Upper lobe of left lung (tissue), 6 donors: Measurements from ENCODE around the gene TICAM1. TPM values are rescaled to one million over a fixed set of nuclear protein-coding genes. Genes with fewer than 3 reads are reported as not detected.
A peak's percentile ranks its signal among the peaks of the same experiment; 100 is the strongest.
"Not testable (repeated sequence)": the region's sequence is repeated elsewhere in the genome, so short reads cannot be mapped to it uniquely, and the experiment has no call there.

ENCODE experiments used
- ATAC-seq, 2 donors: fragments of 200-7000 bp; cut with Tn5 transposase; one replicate each; pipeline ENCODE4 v1.9.1; 2022; ENCODE audit warnings: mild to moderate bottlenecking in 2 of 2, moderate library complexity in 2 of 2; ENCODE audit not compliant: low FRiP score in 2 of 2
- DNase-seq, 2 donors: peaks; one replicate each; pipeline ENCODE4 v3.0.0-alpha.2; 2019 to 2020
- H3K27ac ChIP-seq, 4 donors: fragments of 200-600 bp; sonication (generic); one replicate each; pipeline ENCODE4 v1.5.1; 2016 to 2019
- H3K27me3 ChIP-seq, 4 donors: fragments of 200-600 bp; sonication (generic); one replicate each; pipeline ENCODE4 v1.5.1; 2017 to 2019
- H3K36me3 ChIP-seq, 4 donors: fragments of 200-600 bp; sonication (generic); one replicate each; pipeline ENCODE4 v1.5.1; 2016 to 2019
- H3K4me1 ChIP-seq, 4 donors: fragments of 200-600 bp; sonication (generic); one replicate each; pipeline ENCODE4 v1.5.1; 2018 to 2019
- H3K4me3 ChIP-seq, 4 donors: fragments of 200-600 bp; sonication (generic); one replicate each; pipeline ENCODE4 v1.5.1; 2017 to 2019; ENCODE audit warnings: mild to moderate bottlenecking in 2 of 4, moderate library complexity in 1 of 4
- H3K9me3 ChIP-seq, 4 donors: fragments of 200-600 bp; sonication (generic); one replicate each; pipeline ENCODE4 v1.5.1; 2018 to 2019
- EP300 ChIP-seq, 4 donors: sonication (generic); formaldehyde crosslinking; IDR thresholded peaks; one replicate each; pipeline ENCODE4 v1.5.1; 2017; ENCODE audit warnings: antibody characterized with exemption in 4 of 4, control low read depth in 2 of 4
- POLR2A ChIP-seq, 4 donors: fragments of 450-650 bp; IDR thresholded peaks; one replicate each; pipeline ENCODE4 v1.5.1; 2016 to 2017; ENCODE audit warnings: antibody characterized with exemption in 4 of 4, mild to moderate bottlenecking in 2 of 4
- POLR2AphosphoS5 ChIP-seq, 2 donors: sonication (generic); formaldehyde crosslinking; IDR thresholded peaks; one replicate each; pipeline ENCODE4 v1.5.1; 2017; ENCODE audit warnings: antibody characterized with exemption in 2 of 2
- WGBS, 2 donors: methylation state at CpG; one replicate each; pipeline ENCODE4 v1.1.5; 2017 to 2018; 5-methylcytosine and 5-hydroxymethylcytosine counted together
- total RNA-seq, 6 donors: library from RNA; depleted of rRNA in 4 of 6; stranded (reverse); fragments of >200 nt in 4 of 6; gene quantifications; one replicate each; pipeline versions ENCODE4 v1.1.0 to v1.2.1, GENCODE V29; 2016 to 2021
- TF ChIP-seq, protein P1 (sequence below), 6 experiments: fragments of 450-650 bp in 4 of 6; fragments of 200-600 bp in 2 of 6; sonication (generic) in 2 of 6; IDR thresholded peaks; one replicate each; pipeline ENCODE4 v1.5.1; 2016 to 2019; ENCODE audit warnings: antibody characterized with exemption in 6 of 6
- donor health status: DM: no; HTN: no; CAD: no; lungs with moderate emphysema.
- donor health status: DM: no; HTN: yes; CAD: no; lungs with severe emphysema.

The TICAM1 gene
- total RNA-seq, 6 donors from 2014 or later = 9.0 to 23.3 (median 17.1) TPM

- Histone ChIP-seq H3K9me3 (no peaks in the 10 kb centered on the region), H3K4me1 (peaks cover 24 to 50% (median 36%) of the 10 kb centered on the region in 4 donors), H3K27ac (peak overlapping the region in 1 of 4 donors; percentile 87), H3K27me3 (no peaks in the 10 kb centered on the region), H3K4me3 (peak overlapping the region in 1 of 4 donors; percentile 31), H3K36me3 (peaks cover 0 to 37% (median 31%) of the 10 kb centered on the region in 4 donors)
- ATAC-seq (no peak), DNase-seq (no peak)
- 74 to 79% methylated on average over 7 of the region's 7 CpGs for WGBS, 2 donors
- no peak for TF ChIP-seq POLR2AphosphoS5 (IDR thresholded peaks at IDR 0.05)
- TF ChIP-seq, protein P1, sequence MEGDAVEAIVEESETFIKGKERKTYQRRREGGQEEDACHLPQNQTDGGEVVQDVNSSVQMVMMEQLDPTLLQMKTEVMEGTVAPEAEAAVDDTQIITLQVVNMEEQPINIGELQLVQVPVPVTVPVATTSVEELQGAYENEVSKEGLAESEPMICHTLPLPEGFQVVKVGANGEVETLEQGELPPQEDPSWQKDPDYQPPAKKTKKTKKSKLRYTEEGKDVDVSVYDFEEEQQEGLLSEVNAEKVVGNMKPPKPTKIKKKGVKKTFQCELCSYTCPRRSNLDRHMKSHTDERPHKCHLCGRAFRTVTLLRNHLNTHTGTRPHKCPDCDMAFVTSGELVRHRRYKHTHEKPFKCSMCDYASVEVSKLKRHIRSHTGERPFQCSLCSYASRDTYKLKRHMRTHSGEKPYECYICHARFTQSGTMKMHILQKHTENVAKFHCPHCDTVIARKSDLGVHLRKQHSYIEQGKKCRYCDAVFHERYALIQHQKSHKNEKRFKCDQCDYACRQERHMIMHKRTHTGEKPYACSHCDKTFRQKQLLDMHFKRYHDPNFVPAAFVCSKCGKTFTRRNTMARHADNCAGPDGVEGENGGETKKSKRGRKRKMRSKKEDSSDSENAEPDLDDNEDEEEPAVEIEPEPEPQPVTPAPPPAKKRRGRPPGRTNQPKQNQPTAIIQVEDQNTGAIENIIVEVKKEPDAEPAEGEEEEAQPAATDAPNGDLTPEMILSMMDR (IDR thresholded peaks at IDR 0.05) = no peak
- TF ChIP-seq EP300 (IDR thresholded peaks at IDR 0.05) = no peak
- no peak for TF ChIP-seq POLR2A (IDR thresholded peaks at IDR 0.05)
Measured at GRCh38 chr19:4814625-4815425, 16.7 kb downstream of the TICAM1 start.

GRCh38 chr19:4811328-4812131 lies 20.0 kb downstream of the TICAM1 start:
- WGBS, 2 donors = 66 to 71% methylated on average over 11 to 12 of the region's 12 CpGs
- H3K27me3 ChIP-seq = no peaks in the 10 kb centered on the region
- TF ChIP-seq, protein P1 (IDR thresholded peaks at IDR 0.05) = peak; percentile 90 to 95 (median 92)
- TF ChIP-seq EP300 (IDR thresholded peaks at IDR 0.05) = no peak
- H3K9me3 ChIP-seq = no peaks in the 10 kb centered on the region
- ATAC-seq = peak; percentile 74 to 79
- peak overlapping the region; percentile 86 to 87 (median 87) for H3K27ac ChIP-seq
- H3K36me3 ChIP-seq = peaks cover 0 to 5% (median 4%) of the 10 kb centered on the region in 4 donors
- no peak overlapping the region for H3K4me3 ChIP-seq
- H3K4me1 ChIP-seq = peaks cover 32 to 55% (median 43%) of the 10 kb centered on the region in 4 donors
- DNase-seq = peak; percentile 85 to 93

DNA sequence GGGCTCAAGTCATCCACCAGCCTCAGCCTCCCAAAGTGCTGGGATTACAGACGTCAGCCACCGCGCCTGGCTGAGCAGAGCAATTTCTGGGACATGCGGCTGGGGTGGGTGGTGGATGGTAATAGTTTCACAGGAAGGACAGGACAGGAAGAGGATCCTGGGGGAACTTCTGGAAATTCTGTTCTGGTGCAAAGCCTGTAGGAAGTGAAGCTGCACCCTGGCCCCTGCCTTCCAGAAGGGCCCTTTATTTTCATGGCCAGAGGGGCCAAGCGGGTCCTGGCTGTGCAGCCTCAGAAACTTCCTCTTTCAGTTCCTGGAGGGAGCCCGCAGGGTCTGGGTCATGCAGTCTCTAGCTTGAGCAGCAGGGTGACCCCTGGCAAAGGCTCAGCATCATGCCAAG lies 24.3 kb downstream of the TICAM1 start:
- WGBS, 2 donors = 69 to 70% methylated on average over 5 to 6 of the region's 6 CpGs
- no peak for TF ChIP-seq EP300 (IDR thresholded peaks at IDR 0.05)
- no peak for TF ChIP-seq POLR2A (IDR thresholded peaks at IDR 0.05)
- Histone ChIP-seq H3K27ac (peak overlapping the region in 3 of 4 donors; percentile 26 to 44 (median 30)), H3K4me3 (no peak overlapping the region), H3K27me3 (no peaks in the 10 kb centered on the region), H3K4me1 (peaks cover 11 to 27% (median 19%) of the 10 kb centered on the region in 4 donors), H3K36me3 (no peaks in the 10 kb centered on the region), H3K9me3 (no peaks in the 10 kb centered on the region)
- ATAC-seq (peak in 1 of 2 donors; percentile 63), DNase-seq (peak in 1 of 2 donors; percentile 66)

DNA sequence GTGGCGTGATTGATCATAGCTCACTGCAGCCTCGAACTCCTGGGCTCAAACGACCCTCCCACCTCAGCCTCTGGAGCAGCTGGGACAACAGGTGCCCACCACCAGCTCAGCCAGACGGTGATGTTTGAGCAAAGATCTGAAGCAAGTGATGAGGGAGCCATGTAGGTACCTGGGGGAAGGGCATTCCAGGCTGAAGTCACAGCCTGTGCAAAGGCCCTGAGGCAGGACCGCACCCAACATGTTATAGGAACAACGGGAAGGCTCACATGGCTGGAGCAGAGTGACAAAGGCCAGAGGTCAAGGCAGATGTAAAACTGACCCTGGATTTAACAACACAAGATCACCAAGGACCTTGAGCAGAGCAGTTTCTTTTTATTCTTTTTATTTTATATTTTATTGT lies 25.1 kb downstream of the TICAM1 start:
- no peak for ATAC-seq
- H3K36me3 ChIP-seq = no peaks in the 10 kb centered on the region
- H3K4me3 ChIP-seq = no peak overlapping the region
- no peaks in the 10 kb centered on the region for H3K27me3 ChIP-seq
- TF ChIP-seq POLR2AphosphoS5 (IDR thresholded peaks at IDR 0.05) (no peak), EP300 (IDR thresholded peaks at IDR 0.05) (no peak), POLR2A (IDR thresholded peaks at IDR 0.05) (no peak)
- TF ChIP-seq, protein P1 (IDR thresholded peaks at IDR 0.05) = no peak
- H3K27ac ChIP-seq = no peak overlapping the region
- H3K9me3 ChIP-seq = no peaks in the 10 kb centered on the region
- WGBS, 2 donors = 85 to 87% methylated on average over 3 to 6 of the region's 6 CpGs
- no peak for DNase-seq
- peaks cover 7 to 24% (median 13%) of the 10 kb centered on the region in 4 donors for H3K4me1 ChIP-seq

- not testable (repeated sequence) for H3K27me3 ChIP-seq, DNase-seq, ATAC-seq, H3K27ac ChIP-seq, H3K9me3 ChIP-seq, H3K36me3 ChIP-seq, H3K4me3 ChIP-seq
- 87 to 92% methylated on average over 6 of the region's 6 CpGs for WGBS, 2 donors
- peaks cover 7 to 24% (median 18%) of the 10 kb centered on the region in 4 donors for H3K4me1 ChIP-seq
Measured at GRCh38 chr19:4805140-4805539, 26.4 kb downstream of the TICAM1 start.
